ENCODE data around the gene CRABP1.

Gene CRABP1

GRCh38 chr15:78317145-78317836 lies 22.9 kb upstream of the CRABP1 start:
- no peak for DNase-seq (ENCODE audit: low read depth in 2 of 2)

GRCh38 chr15:78319588-78319987 lies 20.6 kb upstream of the CRABP1 start:
- DNase-seq (ENCODE audit: low read depth in 2 of 2), result no peak

- no peak for DNase-seq (ENCODE audit: low read depth in 2 of 2)
These were observed 20.0 kb upstream of the CRABP1 start for GRCh38 chr15:78320183-78320582.

GRCh38 chr15:78321041-78321570 lies 19.0 kb upstream of the CRABP1 start:
- no peak for DNase-seq (ENCODE audit: low read depth in 2 of 2)

GRCh38 chr15:78321786-78322185 lies 18.4 kb upstream of the CRABP1 start:
- no peak for DNase-seq (ENCODE audit: low read depth in 2 of 2)

- DNase-seq (ENCODE audit: low read depth in 2 of 2), result peak; percentile 40 to 47
These were observed 17.9 kb upstream of the CRABP1 start for GRCh38 chr15:78322243-78322642.

- DNase-seq (ENCODE audit: low read depth in 2 of 2), result no peak
These were observed 17.2 kb upstream of the CRABP1 start for GRCh38 chr15:78322724-78323521.

GRCh38 chr15:78323693-78324092 lies 16.5 kb upstream of the CRABP1 start:
- no peak for DNase-seq (ENCODE audit: low read depth in 2 of 2)

GRCh38 chr15:78324144-78324543 lies 16.0 kb upstream of the CRABP1 start:
- no peak for DNase-seq (ENCODE audit: low read depth in 2 of 2)

GRCh38 chr15:78325092-78325843 lies 14.9 kb upstream of the CRABP1 start:
- DNase-seq (ENCODE audit: low read depth in 2 of 2), result no peak

GRCh38 chr15:78327466-78327865 lies 12.7 kb upstream of the CRABP1 start:
- DNase-seq (ENCODE audit: low read depth in 2 of 2), result no peak

GRCh38 chr15:78329625-78330024 lies 10.5 kb upstream of the CRABP1 start:
- no peak for DNase-seq (ENCODE audit: low read depth in 2 of 2)

GRCh38 chr15:78334845-78335244 lies 5.3 kb upstream of the CRABP1 start:
- DNase-seq (ENCODE audit: low read depth in 2 of 2), result no peak

GRCh38 chr15:78335985-78336384 lies 4.2 kb upstream of the CRABP1 start:
- DNase-seq (ENCODE audit: low read depth in 2 of 2), result no peak

GRCh38 chr15:78338781-78339180 lies 1.4 kb upstream of the CRABP1 start:
- DNase-seq (ENCODE audit: low read depth in 2 of 2), result no peak

- DNase-seq (ENCODE audit: low read depth in 2 of 2), result no peak
These were observed 594 bp upstream of the CRABP1 start for GRCh38 chr15:78339559-78339958.

GRCh38 chr15:78341057-78341987 lies 1.2 kb downstream of the CRABP1 start:
- DNase-seq (ENCODE audit: low read depth in 2 of 2), result no peak

- no peak for DNase-seq (ENCODE audit: low read depth in 2 of 2)
These were observed 1.9 kb downstream of the CRABP1 start for GRCh38 chr15:78342021-78342420.

- DNase-seq (ENCODE audit: low read depth in 2 of 2), result no peak
These were observed 3.3 kb downstream of the CRABP1 start for GRCh38 chr15:78343276-78344060.

- no peak for DNase-seq (ENCODE audit: low read depth in 2 of 2)
These were observed 5.4 kb downstream of the CRABP1 start for GRCh38 chr15:78345396-78346125.

Data from fibroblast of skin of left biceps (primary cell).